Breast epithelium (tissue), 3 donors: ENCODE measurements around the gene RTN4.

Source experiments
- POLR2A ChIP-seq: fragments of 450-650 bp; IDR thresholded peaks from one replicate; pipeline ENCODE4 v1.6.1; 2016; ENCODE audit warnings: antibody characterized with exemption, mild to moderate bottlenecking, moderate library complexity
- POLR2AphosphoS5 ChIP-seq, 3 donors: sonication (generic); formaldehyde crosslinking; IDR thresholded peaks; one replicate each; pipeline ENCODE4 v1.6.1; 2017; ENCODE audit warnings: antibody characterized with exemption in 3 of 3
- TF ChIP-seq, protein P1 (sequence below), 3 donors: fragments of 450-650 bp; IDR thresholded peaks; one replicate each; pipeline ENCODE4 v1.5.1; 2016 to 2017; ENCODE audit warnings: antibody characterized with exemption in 3 of 3, mild to moderate bottlenecking in 3 of 3, moderate library complexity in 3 of 3

DNA sequence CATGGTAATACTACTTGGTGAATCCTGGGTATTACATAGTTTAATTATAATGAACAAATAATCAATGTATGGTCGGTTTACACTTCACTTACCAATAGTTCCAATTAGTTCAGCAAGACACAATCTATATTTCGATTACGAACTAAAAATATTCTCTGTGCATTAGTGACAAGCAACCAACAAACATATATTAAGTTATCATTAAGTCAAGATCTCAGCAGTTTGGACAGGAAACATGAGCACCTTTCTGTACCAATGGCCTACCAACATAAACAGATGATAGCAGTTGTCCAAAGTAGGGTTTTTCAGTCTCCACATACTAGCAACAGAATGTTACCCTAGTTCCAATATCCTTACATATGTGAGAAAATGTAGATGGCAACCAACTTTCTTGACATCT is 32.8 kb downstream of the RTN4 start:
- TF ChIP-seq POLR2AphosphoS5 (IDR thresholded peaks at IDR 0.05) (no peak), POLR2A (no peak)
- TF ChIP-seq, protein P1, sequence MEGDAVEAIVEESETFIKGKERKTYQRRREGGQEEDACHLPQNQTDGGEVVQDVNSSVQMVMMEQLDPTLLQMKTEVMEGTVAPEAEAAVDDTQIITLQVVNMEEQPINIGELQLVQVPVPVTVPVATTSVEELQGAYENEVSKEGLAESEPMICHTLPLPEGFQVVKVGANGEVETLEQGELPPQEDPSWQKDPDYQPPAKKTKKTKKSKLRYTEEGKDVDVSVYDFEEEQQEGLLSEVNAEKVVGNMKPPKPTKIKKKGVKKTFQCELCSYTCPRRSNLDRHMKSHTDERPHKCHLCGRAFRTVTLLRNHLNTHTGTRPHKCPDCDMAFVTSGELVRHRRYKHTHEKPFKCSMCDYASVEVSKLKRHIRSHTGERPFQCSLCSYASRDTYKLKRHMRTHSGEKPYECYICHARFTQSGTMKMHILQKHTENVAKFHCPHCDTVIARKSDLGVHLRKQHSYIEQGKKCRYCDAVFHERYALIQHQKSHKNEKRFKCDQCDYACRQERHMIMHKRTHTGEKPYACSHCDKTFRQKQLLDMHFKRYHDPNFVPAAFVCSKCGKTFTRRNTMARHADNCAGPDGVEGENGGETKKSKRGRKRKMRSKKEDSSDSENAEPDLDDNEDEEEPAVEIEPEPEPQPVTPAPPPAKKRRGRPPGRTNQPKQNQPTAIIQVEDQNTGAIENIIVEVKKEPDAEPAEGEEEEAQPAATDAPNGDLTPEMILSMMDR (IDR thresholded peaks at IDR 0.05), result no peak
